SU-DHL-6 (cell line): ENCODE measurements around the gene GNA14.

ENCODE experiments used
- H2AFZ ChIP-seq: fragments of 200-600 bp; sonication (generic); 2 replicates; pipeline ENCODE4 v1.6.1; 2014; ENCODE audit warnings: low read depth, mild to moderate bottlenecking, moderate library complexity, mixed read lengths, antibody characterized with exemption, low read length; ENCODE audit not compliant: severe bottlenecking
- H3F3A ChIP-seq: fragments of 200-600 bp; shearing (Covaris generic); 2 replicates; pipeline ENCODE4 v1.6.0; 2016; ENCODE audit warnings: antibody characterized with exemption, mild to moderate bottlenecking; ENCODE audit not compliant: insufficient read depth
- H3K27ac ChIP-seq: fragments of 200-600 bp; sonication (generic); 2 replicates; pipeline ENCODE4 v1.5.1; 2016; ENCODE audit warnings: low read depth, mild to moderate bottlenecking, low read length, moderate library complexity, mixed read lengths
- H3K27me3 ChIP-seq: fragments of 200-600 bp; sonication (generic), shearing (Covaris generic); 2 replicates; pipeline ENCODE4 v1.6.0; 2014; ENCODE audit warnings: mild to moderate bottlenecking, low read length
- H3K36me3 ChIP-seq: fragments of 200-600 bp; sonication (generic); 2 replicates; pipeline ENCODE4 v1.6.1; 2014; ENCODE audit warnings: mild to moderate bottlenecking, low read length, mixed read lengths
- H3K4me2 ChIP-seq: fragments of 300-600, 200-600 bp; shearing (Covaris generic), sonication (generic); 2 replicates; pipeline ENCODE4 v1.6.0; 2014; ENCODE audit warnings: low read length, low read depth, mild to moderate bottlenecking; ENCODE audit not compliant: poor library complexity, severe bottlenecking
- H3K4me3 ChIP-seq: fragments of 200-600 bp; sonication (generic); 2 replicates; pipeline ENCODE4 v1.5.1; 2014; ENCODE audit warnings: antibody characterized with exemption, low read length, mild to moderate bottlenecking, mixed read lengths; ENCODE audit not compliant: insufficient read depth, poor library complexity, severe bottlenecking
- H3K79me2 ChIP-seq: fragments of 200-600 bp; sonication (generic); 2 replicates; pipeline ENCODE4 v1.6.1; 2014; ENCODE audit warnings: mild to moderate bottlenecking, low read length, moderate library complexity; ENCODE audit not compliant: insufficient read depth
- H3K9ac ChIP-seq: fragments of 200-600 bp; sonication (generic); 2 replicates; pipeline ENCODE4 v1.7.0; 2014; ENCODE audit warnings: mild to moderate bottlenecking, low read length
- H3K9me2 ChIP-seq: fragments of 200-600 bp; sonication (generic); replicated peaks from 2 replicates; pipeline ENCODE4 v1.6.1; 2014; ENCODE audit warnings: low read length; ENCODE audit not compliant: insufficient read depth
- H3K9me3 ChIP-seq: fragments of 200-600 bp; sonication (generic); 2 replicates; pipeline ENCODE4 v1.6.1; 2014; ENCODE audit warnings: low read length, mixed read lengths; ENCODE audit not compliant: insufficient read depth
- H4K20me1 ChIP-seq: fragments of 200-600 bp; sonication (generic); 2 replicates; pipeline ENCODE4 v1.6.1; 2014; ENCODE audit warnings: low read depth, mild to moderate bottlenecking, antibody characterized with exemption, low read length, moderate library complexity, mixed read lengths
- CTCF ChIP-seq: fragments of 200-600 bp; sonication (generic); IDR thresholded peaks from one replicate; pipeline ENCODE4 v1.5.1; 2017; ENCODE audit warnings: antibody characterized with exemption, mild to moderate bottlenecking, low read length, moderate library complexity; ENCODE audit not compliant: insufficient read depth, poor library complexity, severe bottlenecking
- EZH2phosphoT487 ChIP-seq: fragments of 200-600 bp; sonication (generic), shearing (Covaris generic); conservative IDR thresholded peaks from 2 replicates; pipeline ENCODE4 v1.6.1; 2018; ENCODE audit warnings: mild to moderate bottlenecking, antibody characterized with exemption, low read length, moderate library complexity, mixed read lengths

The GNA14 gene

GRCh38 chr9:77561331-77562018, 86.6 kb downstream of the GNA14 start:
- Histone ChIP-seq H3K9me3 (no peaks in the 10 kb centered on the region), H3K4me3 (no peak overlapping the region), H3K27me3 (no peaks in the 10 kb centered on the region), H3K9ac (no peak overlapping the region), H3K79me2 (no peaks in the 10 kb centered on the region), H3K9me2 (no peaks in the 10 kb centered on the region), H3K27ac (no peak overlapping the region), H3F3A (no peaks in the 10 kb centered on the region), H3K36me3 (no peaks in the 10 kb centered on the region), H2AFZ (no peak overlapping the region), H4K20me1 (no peaks in the 10 kb centered on the region), H3K4me2 (no peak overlapping the region)
- TF ChIP-seq CTCF: no peak
- no peak for TF ChIP-seq EZH2phosphoT487

GRCh38 chr9:77556396-77556795, 91.7 kb downstream of the GNA14 start:
- H3K27ac ChIP-seq: no peak overlapping the region
- H3K27me3 ChIP-seq: no peaks in the 10 kb centered on the region
- no peak overlapping the region for H2AFZ ChIP-seq
- no peaks in the 10 kb centered on the region for H3K9me3 ChIP-seq
- H3K9me2 ChIP-seq: no peaks in the 10 kb centered on the region
- H4K20me1 ChIP-seq: no peaks in the 10 kb centered on the region
- no peak overlapping the region for H3K4me3 ChIP-seq
- H3K79me2 ChIP-seq: no peaks in the 10 kb centered on the region
- no peak overlapping the region for H3K4me2 ChIP-seq
- no peaks in the 10 kb centered on the region for H3K36me3 ChIP-seq
- H3K9ac ChIP-seq: no peak overlapping the region
- no peaks in the 10 kb centered on the region for H3F3A ChIP-seq
- TF ChIP-seq EZH2phosphoT487 (no peak), CTCF (no peak)

GRCh38 chr9:77554586-77555105, 93.5 kb downstream of the GNA14 start:
- H4K20me1 ChIP-seq: no peaks in the 10 kb centered on the region
- H3K27me3 ChIP-seq: no peaks in the 10 kb centered on the region
- no peaks in the 10 kb centered on the region for H3K36me3 ChIP-seq
- no peak overlapping the region for H2AFZ ChIP-seq
- no peaks in the 10 kb centered on the region for H3K9me2 ChIP-seq
- H3K4me3 ChIP-seq: no peak overlapping the region
- H3K9ac ChIP-seq: no peak overlapping the region
- H3F3A ChIP-seq: no peaks in the 10 kb centered on the region
- no peaks in the 10 kb centered on the region for H3K9me3 ChIP-seq
- no peak overlapping the region for H3K27ac ChIP-seq
- no peak overlapping the region for H3K4me2 ChIP-seq
- no peaks in the 10 kb centered on the region for H3K79me2 ChIP-seq
- TF ChIP-seq CTCF: no peak
- no peak for TF ChIP-seq EZH2phosphoT487
